ENCODE measurements around the gene EEF1E1. TPM values are rescaled to one million over a fixed set of nuclear protein-coding genes. Genes with fewer than 3 reads are reported as not detected.

EEF1E1 gene
- total and polyA plus RNA-seq, 2 of the 8 experiments (the other 6 are each of a cell fraction or from before 2014, with no cell fraction given), result 96.8 to 112 TPM

DNA sequence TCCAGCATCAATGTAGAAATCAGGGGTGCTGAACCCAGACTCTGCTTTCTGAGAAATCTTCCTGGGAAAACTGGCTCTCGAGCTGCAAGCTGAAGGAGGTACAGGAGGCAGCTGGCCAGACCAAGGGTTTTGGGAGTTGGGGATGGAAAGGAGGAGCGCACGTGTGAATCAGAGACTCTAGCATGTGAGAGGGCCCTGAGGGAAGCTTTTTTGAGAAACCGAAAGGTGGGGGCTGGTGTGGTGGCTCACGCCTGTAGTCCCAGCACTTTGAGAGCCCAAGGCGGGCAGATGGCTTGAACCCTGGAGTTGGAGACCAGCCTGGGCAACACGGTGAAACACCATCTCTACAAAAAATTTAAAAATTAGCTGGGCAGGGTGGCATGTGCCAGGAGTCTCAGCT lies 37.1 kb upstream of the EEF1E1 start (continued):
- TF ChIP-seq, protein P1, sequence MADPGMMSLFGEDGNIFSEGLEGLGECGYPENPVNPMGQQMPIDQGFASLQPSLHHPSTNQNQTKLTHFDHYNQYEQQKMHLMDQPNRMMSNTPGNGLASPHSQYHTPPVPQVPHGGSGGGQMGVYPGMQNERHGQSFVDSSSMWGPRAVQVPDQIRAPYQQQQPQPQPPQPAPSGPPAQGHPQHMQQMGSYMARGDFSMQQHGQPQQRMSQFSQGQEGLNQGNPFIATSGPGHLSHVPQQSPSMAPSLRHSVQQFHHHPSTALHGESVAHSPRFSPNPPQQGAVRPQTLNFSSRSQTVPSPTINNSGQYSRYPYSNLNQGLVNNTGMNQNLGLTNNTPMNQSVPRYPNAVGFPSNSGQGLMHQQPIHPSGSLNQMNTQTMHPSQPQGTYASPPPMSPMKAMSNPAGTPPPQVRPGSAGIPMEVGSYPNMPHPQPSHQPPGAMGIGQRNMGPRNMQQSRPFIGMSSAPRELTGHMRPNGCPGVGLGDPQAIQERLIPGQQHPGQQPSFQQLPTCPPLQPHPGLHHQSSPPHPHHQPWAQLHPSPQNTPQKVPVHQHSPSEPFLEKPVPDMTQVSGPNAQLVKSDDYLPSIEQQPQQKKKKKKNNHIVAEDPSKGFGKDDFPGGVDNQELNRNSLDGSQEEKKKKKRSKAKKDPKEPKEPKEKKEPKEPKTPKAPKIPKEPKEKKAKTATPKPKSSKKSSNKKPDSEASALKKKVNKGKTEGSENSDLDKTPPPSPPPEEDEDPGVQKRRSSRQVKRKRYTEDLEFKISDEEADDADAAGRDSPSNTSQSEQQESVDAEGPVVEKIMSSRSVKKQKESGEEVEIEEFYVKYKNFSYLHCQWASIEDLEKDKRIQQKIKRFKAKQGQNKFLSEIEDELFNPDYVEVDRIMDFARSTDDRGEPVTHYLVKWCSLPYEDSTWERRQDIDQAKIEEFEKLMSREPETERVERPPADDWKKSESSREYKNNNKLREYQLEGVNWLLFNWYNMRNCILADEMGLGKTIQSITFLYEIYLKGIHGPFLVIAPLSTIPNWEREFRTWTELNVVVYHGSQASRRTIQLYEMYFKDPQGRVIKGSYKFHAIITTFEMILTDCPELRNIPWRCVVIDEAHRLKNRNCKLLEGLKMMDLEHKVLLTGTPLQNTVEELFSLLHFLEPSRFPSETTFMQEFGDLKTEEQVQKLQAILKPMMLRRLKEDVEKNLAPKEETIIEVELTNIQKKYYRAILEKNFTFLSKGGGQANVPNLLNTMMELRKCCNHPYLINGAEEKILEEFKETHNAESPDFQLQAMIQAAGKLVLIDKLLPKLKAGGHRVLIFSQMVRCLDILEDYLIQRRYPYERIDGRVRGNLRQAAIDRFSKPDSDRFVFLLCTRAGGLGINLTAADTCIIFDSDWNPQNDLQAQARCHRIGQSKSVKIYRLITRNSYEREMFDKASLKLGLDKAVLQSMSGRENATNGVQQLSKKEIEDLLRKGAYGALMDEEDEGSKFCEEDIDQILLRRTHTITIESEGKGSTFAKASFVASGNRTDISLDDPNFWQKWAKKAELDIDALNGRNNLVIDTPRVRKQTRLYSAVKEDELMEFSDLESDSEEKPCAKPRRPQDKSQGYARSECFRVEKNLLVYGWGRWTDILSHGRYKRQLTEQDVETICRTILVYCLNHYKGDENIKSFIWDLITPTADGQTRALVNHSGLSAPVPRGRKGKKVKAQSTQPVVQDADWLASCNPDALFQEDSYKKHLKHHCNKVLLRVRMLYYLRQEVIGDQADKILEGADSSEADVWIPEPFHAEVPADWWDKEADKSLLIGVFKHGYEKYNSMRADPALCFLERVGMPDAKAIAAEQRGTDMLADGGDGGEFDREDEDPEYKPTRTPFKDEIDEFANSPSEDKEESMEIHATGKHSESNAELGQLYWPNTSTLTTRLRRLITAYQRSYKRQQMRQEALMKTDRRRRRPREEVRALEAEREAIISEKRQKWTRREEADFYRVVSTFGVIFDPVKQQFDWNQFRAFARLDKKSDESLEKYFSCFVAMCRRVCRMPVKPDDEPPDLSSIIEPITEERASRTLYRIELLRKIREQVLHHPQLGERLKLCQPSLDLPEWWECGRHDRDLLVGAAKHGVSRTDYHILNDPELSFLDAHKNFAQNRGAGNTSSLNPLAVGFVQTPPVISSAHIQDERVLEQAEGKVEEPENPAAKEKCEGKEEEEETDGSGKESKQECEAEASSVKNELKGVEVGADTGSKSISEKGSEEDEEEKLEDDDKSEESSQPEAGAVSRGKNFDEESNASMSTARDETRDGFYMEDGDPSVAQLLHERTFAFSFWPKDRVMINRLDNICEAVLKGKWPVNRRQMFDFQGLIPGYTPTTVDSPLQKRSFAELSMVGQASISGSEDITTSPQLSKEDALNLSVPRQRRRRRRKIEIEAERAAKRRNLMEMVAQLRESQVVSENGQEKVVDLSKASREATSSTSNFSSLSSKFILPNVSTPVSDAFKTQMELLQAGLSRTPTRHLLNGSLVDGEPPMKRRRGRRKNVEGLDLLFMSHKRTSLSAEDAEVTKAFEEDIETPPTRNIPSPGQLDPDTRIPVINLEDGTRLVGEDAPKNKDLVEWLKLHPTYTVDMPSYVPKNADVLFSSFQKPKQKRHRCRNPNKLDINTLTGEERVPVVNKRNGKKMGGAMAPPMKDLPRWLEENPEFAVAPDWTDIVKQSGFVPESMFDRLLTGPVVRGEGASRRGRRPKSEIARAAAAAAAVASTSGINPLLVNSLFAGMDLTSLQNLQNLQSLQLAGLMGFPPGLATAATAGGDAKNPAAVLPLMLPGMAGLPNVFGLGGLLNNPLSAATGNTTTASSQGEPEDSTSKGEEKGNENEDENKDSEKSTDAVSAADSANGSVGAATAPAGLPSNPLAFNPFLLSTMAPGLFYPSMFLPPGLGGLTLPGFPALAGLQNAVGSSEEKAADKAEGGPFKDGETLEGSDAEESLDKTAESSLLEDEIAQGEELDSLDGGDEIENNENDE (IDR thresholded peaks at IDR 0.05; ENCODE audit: insufficient replicate concordance, low read length), result no peak
- TF ChIP-seq SRF (IDR thresholded peaks at IDR 0.05; ENCODE audit: low read depth, low read length) (no peak), CTBP2 (IDR thresholded peaks at IDR 0.05; ENCODE audit: borderline replicate concordance, insufficient read depth, insufficient read length, low read length) (no peak), JUND (IDR thresholded peaks at IDR 0.05; ENCODE audit: low read length) (no peak), CREB1 (IDR thresholded peaks at IDR 0.05) (no peak), CHD2 (IDR thresholded peaks at IDR 0.05; ENCODE audit: low read length) (no peak), BRCA1 (IDR thresholded peaks at IDR 0.05; ENCODE audit: low read depth, low read length) (no peak), NANOG (IDR thresholded peaks at IDR 0.05; ENCODE audit: insufficient read depth, low read depth, low read length, poor library complexity, severe bottlenecking) (no peak), SP2 (IDR thresholded peaks at IDR 0.05; ENCODE audit: low read length) (no peak), JUN (IDR thresholded peaks at IDR 0.05; ENCODE audit: low read depth, low read length) (no peak)
